GM12878 (cell line): ENCODE measurements around the gene RBM44. TPM values are rescaled to one million over a fixed set of nuclear protein-coding genes. Genes with fewer than 3 reads are reported as not detected.

ENCODE experiments used
- ATAC-seq: fragments of 200-7000 bp; cut with Tn5 transposase; 3 replicates; pipeline ENCODE4 v1.9.1; 2020; ENCODE audit warnings: mild to moderate bottlenecking, moderate library complexity
- BruUV-seq: library from RNA; stranded (reverse); fragments of 400-500 nt; replicated peaks from 2 replicates; lab custom pipeline; 2021; lab: Mats Ljungman, UMichigan
- CTCF ChIA-PET: fragments of 300-600 bp; sonication (Branson Sonifier 250); formaldehyde crosslinking; extraction: SDS; loops from one replicate; lab custom pipeline; 2021; ENCODE audit warnings: inconsistent platforms; lab: Yijun Ruan, JAX
- POLR2A ChIA-PET: fragments of 350-600 bp; formaldehyde crosslinking; extraction: SDS; loops from one replicate; lab custom pipeline; 2021; ENCODE audit warnings: inconsistent platforms; lab: Charles Lee
- RAD21 ChIA-PET: fragments of 300-600 bp; sonication (Branson Sonifier 250); formaldehyde crosslinking; loops from one replicate; lab custom pipeline; 2023; ENCODE audit warnings: antibody characterized with exemption; ENCODE audit not compliant: unreplicated experiment; lab: Charles Lee
- SMC1A ChIA-PET: fragments of 300-600 bp; sonication (Branson Sonifier 250); formaldehyde crosslinking; loops from one replicate; lab custom pipeline; 2023; ENCODE audit not compliant: unreplicated experiment, uncharacterized antibody; lab: Charles Lee
- DNase-seq: peaks from one replicate; pipeline ENCODE4 v3.0.0-alpha.2; 2011; ENCODE audit warnings: low read depth, low spot score
- FAIRE-seq: peaks from 3 replicates; lab custom pipeline; 2011; peaks lifted over from hg19 to GRCh38; lab: Jason Lieb, UNC
- H2AFZ ChIP-seq: 2 replicates; pipeline ENCODE4 v1.6.0; 2011; ENCODE audit warnings: low read depth, low read length, control low read depth; ENCODE audit not compliant: control insufficient read depth
- H3K27ac ChIP-seq: 2 replicates; pipeline ENCODE4 v1.5.1; 2011; ENCODE audit warnings: control low read depth; ENCODE audit not compliant: control insufficient read depth, insufficient read depth
- H3K27me3 ChIP-seq, 2 experiments: replicated peaks in 1 of 2; 2 replicates each; pipeline versions ENCODE4 v1.6.0 to v1.6.1; 2011; ENCODE audit warnings: low read length in 1 of 2; ENCODE audit not compliant: control insufficient read depth in 2 of 2, insufficient read depth in 2 of 2
- H3K36me3 ChIP-seq, 2 experiments: 2 replicates each; pipeline ENCODE4 v1.5.1; 2011; ENCODE audit warnings: low read length in 1 of 2; ENCODE audit not compliant: control insufficient read depth in 2 of 2, insufficient read depth in 2 of 2
- H3K4me1 ChIP-seq: 2 replicates; pipeline ENCODE4 v1.6.1; 2011; ENCODE audit warnings: mild to moderate bottlenecking, low read length, moderate library complexity, mixed read lengths; ENCODE audit not compliant: control insufficient read depth, insufficient read depth
- H3K4me2 ChIP-seq: 2 replicates; pipeline ENCODE4 v1.6.0; 2011; ENCODE audit warnings: control low read depth; ENCODE audit not compliant: control insufficient read depth, insufficient read depth
- H3K4me3 ChIP-seq: fragments of 200-600 bp; sonication (generic); 2 replicates; pipeline ENCODE4 v1.5.1; 2016
- H3K79me2 ChIP-seq: 2 replicates; pipeline ENCODE4 v1.6.0; 2011; ENCODE audit warnings: low read length; ENCODE audit not compliant: control insufficient read depth, insufficient read depth
- H3K9ac ChIP-seq: 2 replicates; pipeline ENCODE4 v1.8.0; 2011; ENCODE audit warnings: low read length, control low read depth, mixed read lengths; ENCODE audit not compliant: control insufficient read depth, insufficient read depth
- H3K9me3 ChIP-seq: replicated peaks from 3 replicates; pipeline ENCODE4 v1.5.1; 2011; ENCODE audit warnings: mild to moderate bottlenecking, low read length; ENCODE audit not compliant: control insufficient read depth, insufficient read depth
- H4K20me1 ChIP-seq: 2 replicates; pipeline ENCODE4 v1.6.0; 2011; ENCODE audit not compliant: control insufficient read depth, insufficient read depth
- BCL11A ChIP-seq: IDR thresholded peaks from 2 replicates; pipeline ENCODE4 v1.6.1; 2011; ENCODE audit warnings: low read depth, low read length
- CBFB ChIP-seq: IDR thresholded peaks from 2 replicates; pipeline ENCODE4 v1.6.1; 2016; ENCODE audit warnings: antibody characterized with exemption, low read depth
- GATAD2B ChIP-seq: fragments of 450-650 bp; conservative IDR thresholded peaks from 2 replicates; pipeline ENCODE4 v1.6.1; 2017; ENCODE audit warnings: low read depth, mild to moderate bottlenecking, moderate library complexity
- MTA3 ChIP-seq: IDR thresholded peaks from 2 replicates; pipeline ENCODE4 v1.6.1; 2012; ENCODE audit warnings: low read length, inconsistent platforms, borderline replicate concordance
- PML ChIP-seq: IDR thresholded peaks from 2 replicates; pipeline ENCODE4 v1.6.1; 2012; ENCODE audit warnings: low read length, inconsistent platforms
- POLR2A ChIP-seq: IDR thresholded peaks from 2 replicates; pipeline ENCODE4 v1.6.1; 2011; ENCODE audit warnings: low read depth, mild to moderate bottlenecking, low read length
- RCOR1 ChIP-seq: conservative IDR thresholded peaks from 2 replicates; pipeline ENCODE4 v1.6.1; 2012; ENCODE audit warnings: low read depth, low read length, improper control_type of control experiment
- RUNX3 ChIP-seq: IDR thresholded peaks from 2 replicates; pipeline ENCODE4 v1.6.1; 2012; ENCODE audit warnings: low read length, inconsistent platforms
- SP1 ChIP-seq: IDR thresholded peaks from one replicate; pipeline ENCODE4 v1.6.1; 2011; ENCODE audit warnings: low read depth, low read length
- YBX1 ChIP-seq: fragments of 450-650 bp; IDR thresholded peaks from 2 replicates; pipeline ENCODE4 v1.6.1; 2016; ENCODE audit warnings: antibody characterized with exemption
- YY1 ChIP-seq: IDR thresholded peaks from 2 replicates; pipeline ENCODE4 v1.6.1; 2011; ENCODE audit warnings: low read depth, mild to moderate bottlenecking, low read length
- WGBS: methylation state at CpG from one replicate; pipeline ENCODE4 v1.1.6; 2016; ENCODE audit warnings: low lambda C conversion rate; ENCODE audit not compliant: insufficient replicate concordance, insufficient coverage; ENCODE audit errors: missing lambda C conversion rate; 5-methylcytosine and 5-hydroxymethylcytosine counted together
- in situ Hi-C: fragments of 300-500 bp; cut with MboI; formaldehyde crosslinking; loops from 9 replicates; pipeline ENCODE4 v1.14.3; 2018; ENCODE audit warnings: mixed read lengths
- intact Hi-C: fragments of 100-400 bp; cut with micrococcal nuclease; formaldehyde crosslinking; loops from one replicate; pipeline ENCODE4 v1.14.2; 2022; ENCODE audit not compliant: unreplicated experiment
- polyA plus RNA-seq, 11 experiments: library from polyadenylated mRNA; depleted of rRNA in 4 of 11; unstranded in 6 of 11; stranded (reverse) in 5 of 11; fragments of >200 nt; fragmentation: Nextera tagmentation in 4 of 11; fragmentation: Illumina TruSeq in 1 of 11; extraction: Ambion mirVana in 4 of 11; extraction: Trizol in 1 of 11; gene quantifications; 1 replicate in 1 of 11; 2 replicates in 10 of 11; pipeline versions ENCODE4 v1.2.1 to v1.2.3, GENCODE V29; 2011 to 2016; ENCODE audit warnings: inconsistent platforms in 2 of 11, missing spikeins in 2 of 11, low read depth in 1 of 11
- total RNA-seq, 4 experiments: library from RNA; depleted of rRNA in 3 of 4; stranded (reverse); fragments of >200 nt in 3 of 4; fragmentation: Illumina TruSeq in 1 of 4; extraction: Trizol in 1 of 4; gene quantifications; 2 replicates each; pipeline versions ENCODE4 v1.2.1 to v1.2.3, GENCODE V29; 2013 to 2021
- TF ChIP-seq, protein P1 (sequence below): IDR thresholded peaks from 2 replicates; pipeline ENCODE4 v1.6.1; 2011; ENCODE audit warnings: borderline replicate concordance, low read depth, mild to moderate bottlenecking, moderate library complexity, mixed read lengths, low read length; ENCODE audit not compliant: insufficient read depth; ENCODE audit errors: extremely low read length
- TF ChIP-seq, protein P2 (sequence below): fragments of 450-650 bp; IDR thresholded peaks from 2 replicates; pipeline ENCODE4 v1.6.1; 2017; ENCODE audit warnings: mild to moderate bottlenecking, low read depth, inconsistent platforms; ENCODE audit not compliant: poor library complexity, severe bottlenecking

RBM44 gene
- total and polyA plus RNA-seq, 10 of the 15 experiments (the other 5 are each of a cell fraction or from before 2014, with no cell fraction given): 0.14 to 1.4 (median 0.62) TPM; not detected in 1

DNA sequence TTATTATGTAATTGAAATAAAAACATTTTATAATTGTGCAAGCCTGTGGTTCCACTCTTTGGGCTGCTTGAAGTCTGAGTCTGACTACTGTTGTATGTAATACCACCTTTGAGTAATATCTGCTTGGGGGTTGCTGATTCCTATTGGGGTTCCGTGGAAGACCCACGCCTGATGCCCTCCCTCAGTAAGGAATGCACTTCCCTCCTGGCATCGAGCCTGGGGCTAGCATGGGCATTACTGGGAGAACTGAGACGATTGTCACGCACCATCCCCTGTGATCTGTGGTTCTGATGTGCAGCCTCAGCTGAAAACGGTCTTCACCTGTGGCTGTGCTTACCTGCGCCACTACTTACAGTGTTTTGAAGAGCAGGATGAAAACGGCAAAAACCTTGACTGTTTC, 32.7 kb upstream of the RBM44 start:
- H3K27ac ChIP-seq: no peak overlapping the region
- BruUV-seq: no TSS peak
- H2AFZ ChIP-seq: no peak overlapping the region
- DNase-seq: no peak
- H3K79me2 ChIP-seq: no peaks in the 10 kb centered on the region
- no peaks in the 10 kb centered on the region for H3K27me3 ChIP-seq
- peaks cover 1 to 29% of the 10 kb centered on the region in 2 experiments for H3K36me3 ChIP-seq
- TF ChIP-seq YBX1 (no peak), PML (no peak), POLR2A (no peak), CBFB (no peak), YY1 (no peak)
- TF ChIP-seq, protein P1, sequence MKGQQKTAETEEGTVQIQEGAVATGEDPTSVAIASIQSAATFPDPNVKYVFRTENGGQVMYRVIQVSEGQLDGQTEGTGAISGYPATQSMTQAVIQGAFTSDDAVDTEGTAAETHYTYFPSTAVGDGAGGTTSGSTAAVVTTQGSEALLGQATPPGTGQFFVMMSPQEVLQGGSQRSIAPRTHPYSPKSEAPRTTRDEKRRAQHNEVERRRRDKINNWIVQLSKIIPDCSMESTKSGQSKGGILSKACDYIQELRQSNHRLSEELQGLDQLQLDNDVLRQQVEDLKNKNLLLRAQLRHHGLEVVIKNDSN: no peak
- TF ChIP-seq, all 136 proteins: peak for 0
- no peaks in the 10 kb centered on the region for H3K9me3 ChIP-seq
- ATAC-seq (no peak), FAIRE-seq (no peak)
- H3K4me3 ChIP-seq: no peak overlapping the region
- intact Hi-C loops (no loop called here), in situ Hi-C loops (no loop called here)
- no peak overlapping the region for H3K4me2 ChIP-seq
- no peaks in the 10 kb centered on the region for H4K20me1 ChIP-seq
- ChIA-PET CTCF (interaction anchor here (0.6 to 2.5 kb wide), 2 partner anchors 9 to 93 kb away, joined by 3 to 13 read pairs; no protein-coding TSS in a partner anchor), RAD21 (interaction anchor here (0.7 to 1.2 kb wide), 3 partner anchors 194 to 497 kb away, joined by 3 to 5 read pairs (median 5); no protein-coding TSS in a partner anchor), POLR2A (interaction anchor here (0.6 to 0.7 kb wide), 3 partner anchors 11 to 785 kb away, joined by 4 to 10 read pairs (median 8); no protein-coding TSS in a partner anchor), SMC1A (interaction anchor here (0.6 to 0.8 kb wide), 2 partner anchors 12 to 537 kb away, joined by 3 read pairs; no protein-coding TSS in a partner anchor)
- no peak overlapping the region for H3K9ac ChIP-seq
- H3K4me1 ChIP-seq: no peaks in the 10 kb centered on the region
- 95% methylated on average over 8 of the region's 8 CpGs for WGBS

DNA sequence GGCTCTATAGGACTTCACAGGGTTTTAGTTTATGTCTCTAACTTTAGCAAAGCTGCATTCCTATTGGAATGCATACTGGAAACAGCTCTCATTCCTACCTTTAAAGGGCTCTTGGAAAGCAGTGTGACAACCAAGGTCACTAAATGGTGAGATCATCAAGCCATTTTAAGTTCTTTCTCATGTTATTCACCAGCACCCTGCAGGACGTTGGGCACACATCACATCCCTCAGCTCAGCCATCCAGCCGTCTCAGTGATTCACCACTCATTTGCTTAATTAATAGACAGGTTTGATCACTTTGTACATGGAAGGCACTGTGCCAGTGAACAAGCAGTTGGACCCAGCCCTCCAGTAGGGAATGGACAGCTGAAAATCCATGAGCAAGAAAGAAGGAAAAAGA, 32.2 kb upstream of the RBM44 start:
- ChIA-PET RAD21 (no interaction called here), POLR2A (no interaction called here), SMC1A (interaction anchor here (0.6 to 0.8 kb wide), 2 partner anchors 12 to 692 kb away, joined by 3 read pairs; no protein-coding TSS in a partner anchor), CTCF (interaction anchor here (2.5 kb wide), 1 partner anchor 9 kb away, joined by 13 read pairs; no protein-coding TSS in a partner anchor)
- H3K4me3 ChIP-seq: no peak overlapping the region
- no peaks in the 10 kb centered on the region for H3K4me1 ChIP-seq
- H3K9me3 ChIP-seq: no peaks in the 10 kb centered on the region
- no peak overlapping the region for H2AFZ ChIP-seq
- intact Hi-C loops: no loop called here
- H3K4me2 ChIP-seq: no peak overlapping the region
- H3K27me3 ChIP-seq: no peaks in the 10 kb centered on the region
- peaks cover 1 to 24% of the 10 kb centered on the region in 2 experiments for H3K36me3 ChIP-seq
- no TSS peak for BruUV-seq
- no peaks in the 10 kb centered on the region for H4K20me1 ChIP-seq
- in situ Hi-C loops: no loop called here
- no peak overlapping the region for H3K9ac ChIP-seq
- 21% methylated on average over 2 of the region's 2 CpGs for WGBS
- ATAC-seq: no peak
- no peak for DNase-seq
- no peak for FAIRE-seq
- no peaks in the 10 kb centered on the region for H3K79me2 ChIP-seq
- H3K27ac ChIP-seq: no peak overlapping the region
- TF ChIP-seq RCOR1: no peak
- no peak for TF ChIP-seq YBX1
- TF ChIP-seq MTA3: no peak
- TF ChIP-seq RUNX3: no peak
- TF ChIP-seq, protein P1: no peak
- TF ChIP-seq, protein P2, sequence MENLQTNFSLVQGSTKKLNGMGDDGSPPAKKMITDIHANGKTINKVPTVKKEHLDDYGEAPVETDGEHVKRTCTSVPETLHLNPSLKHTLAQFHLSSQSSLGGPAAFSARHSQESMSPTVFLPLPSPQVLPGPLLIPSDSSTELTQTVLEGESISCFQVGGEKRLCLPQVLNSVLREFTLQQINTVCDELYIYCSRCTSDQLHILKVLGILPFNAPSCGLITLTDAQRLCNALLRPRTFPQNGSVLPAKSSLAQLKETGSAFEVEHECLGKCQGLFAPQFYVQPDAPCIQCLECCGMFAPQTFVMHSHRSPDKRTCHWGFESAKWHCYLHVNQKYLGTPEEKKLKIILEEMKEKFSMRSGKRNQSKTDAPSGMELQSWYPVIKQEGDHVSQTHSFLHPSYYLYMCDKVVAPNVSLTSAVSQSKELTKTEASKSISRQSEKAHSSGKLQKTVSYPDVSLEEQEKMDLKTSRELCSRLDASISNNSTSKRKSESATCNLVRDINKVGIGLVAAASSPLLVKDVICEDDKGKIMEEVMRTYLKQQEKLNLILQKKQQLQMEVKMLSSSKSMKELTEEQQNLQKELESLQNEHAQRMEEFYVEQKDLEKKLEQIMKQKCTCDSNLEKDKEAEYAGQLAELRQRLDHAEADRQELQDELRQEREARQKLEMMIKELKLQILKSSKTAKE: no peak
- TF ChIP-seq BCL11A: no peak
- no peak for TF ChIP-seq SP1
- no peak for TF ChIP-seq GATAD2B
